Raji (cell line): ENCODE measurements around the gene CORT.

Experiments used
- POLR2A ChIP-seq: IDR thresholded peaks from 2 replicates; pipeline ENCODE4 v1.6.1; 2011; ENCODE audit warnings: low read depth, low read length, control low read depth; ENCODE audit not compliant: insufficient read depth

CORT gene

DNA sequence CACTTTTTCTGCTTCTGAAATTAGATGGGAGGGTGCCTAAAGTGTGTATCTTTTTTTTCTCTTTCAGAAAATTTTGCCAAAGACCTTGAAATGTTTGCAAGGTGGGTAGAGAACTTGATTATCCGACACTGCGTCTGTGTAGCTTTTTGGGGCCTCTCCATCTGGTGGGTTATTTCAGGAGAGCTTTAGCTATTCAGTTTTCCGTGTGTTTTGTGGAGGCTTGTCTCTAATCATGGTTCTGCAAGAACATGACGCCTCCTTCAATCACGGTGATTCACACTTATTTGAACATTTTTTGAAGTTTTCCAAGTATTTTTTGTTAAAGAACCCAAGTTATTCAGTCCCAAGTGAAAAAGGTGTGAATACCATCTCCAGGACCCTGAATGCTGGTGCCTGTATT lies 15.2 kb upstream of the CORT start:
- no peak for TF ChIP-seq POLR2A

DNA sequence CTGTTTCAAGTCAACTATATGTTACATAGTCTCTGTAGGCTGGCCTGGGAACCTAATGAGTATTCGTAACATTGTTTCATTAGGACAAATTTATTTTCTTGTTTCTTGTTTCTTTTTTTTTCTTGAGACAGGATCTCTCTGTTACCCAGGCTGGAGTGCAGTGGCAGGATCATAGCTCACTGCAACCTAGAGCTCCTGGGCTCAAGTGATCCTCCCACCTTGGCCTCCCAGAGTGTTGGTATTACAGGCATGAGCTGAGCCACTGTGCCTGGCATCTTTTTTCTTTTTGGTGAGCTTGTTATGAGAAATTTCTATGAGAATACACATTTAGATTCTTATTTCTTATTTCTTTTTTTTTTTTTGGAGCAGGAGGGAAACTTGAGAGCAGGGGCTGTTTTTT lies 12.8 kb upstream of the CORT start:
- no peak for TF ChIP-seq POLR2A

DNA sequence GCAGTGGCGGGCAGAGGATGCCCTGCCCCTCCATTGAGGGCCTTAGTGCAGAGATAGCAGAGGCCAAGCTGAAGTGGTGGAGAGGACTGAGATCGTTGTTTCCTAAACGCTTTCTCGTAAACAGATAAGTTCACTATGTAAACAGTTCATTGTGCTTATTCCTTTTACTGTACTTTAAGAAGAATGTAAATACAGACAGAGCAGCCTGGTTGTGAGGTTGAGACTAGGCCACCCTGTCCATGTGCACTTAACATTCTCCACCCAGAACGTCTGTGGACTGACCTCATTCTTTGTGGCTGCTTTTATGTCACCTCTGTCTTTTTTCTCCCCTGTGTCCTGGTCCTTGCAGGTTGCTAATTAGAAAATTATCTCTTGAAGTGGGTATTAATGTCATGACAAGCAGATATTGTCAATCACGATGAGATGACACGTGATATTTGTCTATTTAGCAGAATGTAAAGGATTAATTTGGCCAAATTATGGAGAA lies 11.1 kb upstream of the CORT start:
- no peak for TF ChIP-seq POLR2A

GRCh38 chr1:10440305-10440704 lies 9.5 kb upstream of the CORT start:
- TF ChIP-seq POLR2A: no peak

DNA sequence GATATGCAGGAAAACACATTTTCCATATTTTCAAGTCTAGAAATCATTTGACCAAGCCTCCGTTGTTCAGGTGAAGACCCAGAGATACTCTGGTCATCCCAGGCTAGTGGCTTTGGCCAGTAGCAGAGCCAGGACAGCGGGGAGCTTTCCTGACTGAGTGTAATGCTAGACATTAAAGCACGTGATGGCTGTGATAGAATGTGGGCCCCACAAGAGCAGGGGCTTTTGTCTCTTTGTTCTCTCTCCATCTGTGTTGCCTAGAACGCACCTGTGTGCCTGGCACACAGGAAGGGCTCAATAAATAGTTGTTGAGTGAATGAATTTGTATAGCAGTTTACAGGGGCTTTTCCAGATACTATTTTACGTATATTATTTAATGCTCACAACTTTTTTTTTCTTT lies 9.0 kb upstream of the CORT start:
- no peak for TF ChIP-seq POLR2A

- TF ChIP-seq POLR2A: no peak
Observed at GRCh38 chr1:10444248-10444647, 5.6 kb upstream of the CORT start.

DNA sequence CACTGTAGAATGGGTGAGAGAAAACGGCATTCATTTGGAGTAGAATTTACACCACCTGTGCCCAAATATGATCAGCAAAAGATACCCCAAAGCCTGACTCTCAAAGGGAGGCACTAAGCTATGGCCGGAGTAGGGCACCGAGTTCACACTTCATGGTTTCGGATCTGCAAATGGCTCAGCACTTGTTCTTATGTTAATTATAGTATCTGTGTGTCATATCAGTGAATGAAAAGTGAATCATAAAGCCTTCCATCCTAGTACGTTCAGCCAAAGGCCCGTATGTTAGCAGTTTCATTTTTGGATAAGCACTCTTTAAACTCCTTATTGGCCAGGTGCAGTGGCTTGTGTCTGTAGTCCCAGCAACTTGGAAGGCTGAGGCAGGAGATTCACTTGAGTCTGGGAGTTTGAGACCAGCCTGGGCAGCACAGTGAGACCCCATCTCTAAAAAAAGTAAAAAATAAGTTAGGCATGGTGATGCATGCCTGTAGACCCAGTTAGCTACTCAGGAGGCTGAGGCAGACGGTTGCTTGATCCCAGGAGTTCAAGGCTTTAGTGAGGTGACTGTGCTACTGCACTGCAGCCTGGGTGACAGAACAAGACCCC lies 4.9 kb upstream of the CORT start:
- TF ChIP-seq POLR2A: no peak

GRCh38 chr1:10446790-10447422 lies 2.9 kb upstream of the CORT start:
- no peak for TF ChIP-seq POLR2A

DNA sequence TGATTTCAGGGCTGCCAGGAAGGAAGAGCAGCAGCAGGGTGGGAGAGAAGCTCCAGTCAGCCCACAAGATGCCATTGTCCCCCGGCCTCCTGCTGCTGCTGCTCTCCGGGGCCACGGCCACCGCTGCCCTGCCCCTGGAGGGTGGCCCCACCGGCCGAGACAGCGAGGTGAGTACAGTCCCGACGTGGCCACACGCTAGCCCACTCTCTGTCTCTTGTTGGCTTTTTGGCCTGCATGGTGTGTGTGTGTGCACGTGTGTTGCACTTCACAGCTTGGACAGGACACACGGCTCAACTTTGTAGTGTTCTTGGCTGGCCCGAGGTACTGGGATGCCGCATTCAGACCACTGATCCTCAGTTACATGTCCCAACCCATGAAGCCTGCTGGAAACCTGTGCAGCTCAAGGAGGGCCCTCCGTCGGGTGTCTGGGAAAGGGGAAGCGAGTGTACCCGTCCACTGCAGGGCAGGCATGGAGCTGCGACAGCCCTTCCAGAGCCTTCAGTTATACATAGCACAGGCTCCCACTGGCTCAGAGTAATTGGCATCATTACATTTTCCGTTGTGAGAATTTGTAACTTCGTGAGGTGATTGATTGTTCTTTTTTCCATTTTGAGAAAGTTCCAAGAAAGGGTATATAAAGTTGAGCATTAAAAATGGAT lies 454 bp downstream of the CORT start:
- TF ChIP-seq POLR2A: no peak

GRCh38 chr1:10450836-10451235 lies 1.0 kb downstream of the CORT start:
- no peak for TF ChIP-seq POLR2A

- no peak for TF ChIP-seq POLR2A
Observed at GRCh38 chr1:10451287-10451686, 1.5 kb downstream of the CORT start.

DNA sequence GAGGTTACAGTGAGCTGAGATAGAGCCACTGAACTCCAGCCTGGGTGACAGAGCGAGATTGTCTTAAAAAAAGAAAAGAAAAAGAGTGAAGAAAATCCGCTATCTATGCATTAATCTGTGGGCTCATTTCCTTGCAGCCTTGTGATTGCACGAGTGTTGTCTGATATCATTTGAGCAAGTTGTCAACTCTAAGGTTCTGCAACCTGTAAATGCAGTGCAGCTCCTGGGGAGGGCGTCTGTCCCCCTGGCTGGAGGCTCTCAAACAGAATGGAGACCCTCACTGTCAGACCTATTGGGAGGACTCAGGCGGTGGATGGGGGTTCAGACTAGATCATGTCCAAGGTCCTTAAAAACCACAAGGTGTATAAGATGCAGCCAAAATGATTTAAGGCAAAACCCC lies 6.2 kb downstream of the CORT start:
- TF ChIP-seq POLR2A: no peak

DNA sequence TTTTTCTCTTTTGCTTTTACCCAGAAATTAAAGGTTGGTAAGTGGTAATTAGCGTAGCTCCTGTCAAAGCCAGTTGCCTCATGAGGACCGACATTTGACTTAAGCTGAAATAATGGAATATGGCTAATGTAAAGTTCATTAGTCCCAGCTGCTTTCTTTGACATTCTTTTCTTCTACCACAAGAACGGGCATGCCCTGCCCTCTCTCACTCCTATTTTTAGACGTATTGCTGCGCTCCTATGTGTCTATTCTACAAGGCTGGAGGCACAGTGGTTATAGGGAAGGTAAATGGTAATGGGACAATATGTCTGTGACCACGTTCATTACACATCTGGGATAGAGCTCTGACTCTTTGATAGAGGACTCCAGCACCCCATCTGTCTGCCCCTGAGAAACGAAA lies 6.8 kb downstream of the CORT start:
- no peak for TF ChIP-seq POLR2A

GRCh38 chr1:10457875-10458274 lies 8.0 kb downstream of the CORT start:
- no peak for TF ChIP-seq POLR2A

- no peak for TF ChIP-seq POLR2A
Observed at GRCh38 chr1:10459184-10459583, 9.4 kb downstream of the CORT start.

GRCh38 chr1:10467078-10467477 lies 17.2 kb downstream of the CORT start:
- no peak for TF ChIP-seq POLR2A
